PC-9 (cell line): ENCODE measurements around the gene SND1. TPM values are rescaled to one million over a fixed set of nuclear protein-coding genes. Genes with fewer than 3 reads are reported as not detected.

ENCODE experiments used
- BruUV-seq: library from RNA; stranded (reverse); fragments of 400-500 nt; replicated peaks from 2 replicates; lab custom pipeline; 2021; lab: Mats Ljungman, UMichigan
- CTCF ChIA-PET: fragments of 300-600 bp; sonication (Branson Sonifier 250); formaldehyde crosslinking; loops from one replicate; lab custom pipeline; 2022; ENCODE audit warnings: antibody characterized with exemption; lab: Charles Lee
- POLR2A ChIA-PET: fragments of 300-600 bp; sonication (Branson Sonifier 250); formaldehyde crosslinking; loops from one replicate; lab custom pipeline; 2022; ENCODE audit warnings: antibody characterized with exemption; ENCODE audit not compliant: unreplicated experiment; lab: Charles Lee
- DNase-seq, 2 experiments: peaks; one replicate each; pipeline versions ENCODE4 v3.0.0 to v3.0.0-alpha.2; 2015 to 2022; ENCODE audit warnings: mixed read lengths in 1 of 2
- H2AFZ ChIP-seq: fragments of 200-600 bp; sonication (generic); 2 replicates; pipeline ENCODE4 v1.8.1; 2017; ENCODE audit warnings: antibody characterized with exemption
- H3F3A ChIP-seq: fragments of 200-600 bp; sonication (generic); 2 replicates; pipeline ENCODE4 v1.8.1; 2017; ENCODE audit warnings: antibody characterized with exemption, mild to moderate bottlenecking, low read depth; ENCODE audit not compliant: insufficient read depth
- H3K27ac ChIP-seq: fragments of 200-600 bp; sonication (generic); 2 replicates; pipeline ENCODE4 v1.6.1; 2016; ENCODE audit warnings: mixed run types
- H3K27me3 ChIP-seq: fragments of 200-600 bp; sonication (generic); 2 replicates; pipeline ENCODE4 v1.6.1; 2016; ENCODE audit warnings: low read depth, mixed run types; ENCODE audit not compliant: insufficient read depth
- H3K36me3 ChIP-seq: fragments of 200-600 bp; sonication (generic); 2 replicates; pipeline ENCODE4 v1.6.1; 2016; ENCODE audit warnings: low read depth, mixed run types
- H3K4me1 ChIP-seq: fragments of 200-600 bp; sonication (generic); replicated peaks from 2 replicates; pipeline ENCODE4 v1.6.1; 2016; ENCODE audit warnings: mixed run types; ENCODE audit not compliant: insufficient read depth
- H3K4me2 ChIP-seq: fragments of 200-600 bp; sonication (generic); 2 replicates; pipeline ENCODE4 v1.6.1; 2017; ENCODE audit warnings: mixed run types
- H3K4me3 ChIP-seq: fragments of 200-600 bp; sonication (generic); 2 replicates; pipeline ENCODE4 v1.6.1; 2016; ENCODE audit warnings: mixed run types
- H3K79me2 ChIP-seq: fragments of 200-600 bp; sonication (generic); 2 replicates; pipeline ENCODE4 v1.6.1; 2017; ENCODE audit warnings: low read depth, mixed run types
- H3K9me2 ChIP-seq: fragments of 200-600 bp; sonication (generic); 2 replicates; pipeline ENCODE4 v1.8.1; 2017; ENCODE audit warnings: mild to moderate bottlenecking; ENCODE audit not compliant: insufficient read depth
- H3K9me3 ChIP-seq: fragments of 200-600 bp; sonication (generic); 2 replicates; pipeline ENCODE4 v1.8.1; 2016; ENCODE audit warnings: low read depth; ENCODE audit not compliant: insufficient read depth
- H4K20me1 ChIP-seq: fragments of 200-600 bp; sonication (generic); 2 replicates; pipeline ENCODE4 v1.8.1; 2017; ENCODE audit not compliant: insufficient read depth
- CTCF ChIP-seq: fragments of 200-600 bp; sonication (generic); conservative IDR thresholded peaks from 2 replicates; pipeline ENCODE4 v1.6.1; 2017; ENCODE audit warnings: mixed run types, antibody characterized with exemption, mild to moderate bottlenecking, moderate library complexity
- EZH2 ChIP-seq: fragments of 200-600 bp; sonication (generic); IDR thresholded peaks from 2 replicates; pipeline ENCODE4 v1.8.0; 2017; ENCODE audit warnings: antibody characterized with exemption, low read depth
- intact Hi-C: fragments of 100-400 bp; cut with micrococcal nuclease; formaldehyde crosslinking; loops from one replicate; pipeline ENCODE4 v1.10.0; 2022; ENCODE audit not compliant: unreplicated experiment
- total RNA-seq: library from RNA; stranded (reverse); gene quantifications from 2 replicates; pipeline ENCODE4 v1.2.3, GENCODE V29; 2021

Gene SND1
- total RNA-seq, 1 experiment from 2014 or later: 273 TPM

GRCh38 chr7:128081808-128082207 lies 429.8 kb downstream of the SND1 start:
- Histone ChIP-seq H3K4me3 (no peak overlapping the region), H3K9me3 (no peaks in the 10 kb centered on the region), H3K4me1 (no peaks in the 10 kb centered on the region), H3F3A (no peaks in the 10 kb centered on the region), H3K36me3 (no peaks in the 10 kb centered on the region), H3K27me3 (no peaks in the 10 kb centered on the region), H3K4me2 (no peak overlapping the region), H3K79me2 (no peaks in the 10 kb centered on the region), H3K27ac (no peak overlapping the region), H2AFZ (no peak overlapping the region), H4K20me1 (no peaks in the 10 kb centered on the region; the same call in 1 of the 2 replicates), H3K9me2 (no peaks in the 10 kb centered on the region)
- ChIA-PET POLR2A (no interaction called here), CTCF (no interaction called here)
- DNase-seq: no peak
- no TSS peak for BruUV-seq
- TF ChIP-seq CTCF (no peak), EZH2 (no peak)
- intact Hi-C loops: no loop called here

- H3K9me2 ChIP-seq: no peaks in the 10 kb centered on the region
- H3K4me3 ChIP-seq: no peak overlapping the region
- POLR2A ChIA-PET: no interaction called here
- H3K36me3 ChIP-seq: no peaks in the 10 kb centered on the region
- no TSS peak for BruUV-seq
- CTCF ChIA-PET: no interaction called here
- no peak for DNase-seq
- no peaks in the 10 kb centered on the region for H3K9me3 ChIP-seq
- H2AFZ ChIP-seq: no peak overlapping the region
- no peaks in the 10 kb centered on the region for H3K27me3 ChIP-seq
- H4K20me1 ChIP-seq: no peaks in the 10 kb centered on the region; the same call in 1 of the 2 replicates
- H3K27ac ChIP-seq: no peak overlapping the region
- H3F3A ChIP-seq: no peaks in the 10 kb centered on the region
- no peaks in the 10 kb centered on the region for H3K4me1 ChIP-seq
- intact Hi-C loops: no loop called here
- TF ChIP-seq EZH2 (no peak), CTCF (no peak)
- no peak overlapping the region for H3K4me2 ChIP-seq
- H3K79me2 ChIP-seq: no peaks in the 10 kb centered on the region
These were observed 430.4 kb downstream of the SND1 start for GRCh38 chr7:128082431-128082830.

- Histone ChIP-seq H3K27ac (no peak overlapping the region), H3K4me1 (no peaks in the 10 kb centered on the region), H3K4me3 (no peak overlapping the region), H3K36me3 (no peaks in the 10 kb centered on the region), H3K9me2 (no peaks in the 10 kb centered on the region), H2AFZ (no peak overlapping the region), H3F3A (no peaks in the 10 kb centered on the region), H3K79me2 (no peaks in the 10 kb centered on the region), H4K20me1 (no peaks in the 10 kb centered on the region; the same call in 1 of the 2 replicates), H3K27me3 (no peaks in the 10 kb centered on the region), H3K4me2 (no peak overlapping the region), H3K9me3 (no peaks in the 10 kb centered on the region)
- no peak for DNase-seq
- BruUV-seq: no TSS peak
- TF ChIP-seq CTCF: no peak
- TF ChIP-seq EZH2: no peak
- intact Hi-C loops: no loop called here
- ChIA-PET POLR2A (no interaction called here), CTCF (no interaction called here)
These were observed 433.1 kb downstream of the SND1 start for GRCh38 chr7:128084896-128085608.
